ENCODE measurements around the gene SNRPA. TPM values are rescaled to one million over a fixed set of nuclear protein-coding genes. Genes with fewer than 3 reads are reported as not detected.

SNRPA gene
- total RNA-seq, 1 experiment from 2014 or later, result 102 TPM

- peaks cover 89% of the 10 kb centered on the region for H3K36me3 Mint-ChIP-seq (ENCODE audit: insufficient read depth, unreplicated experiment)
- H3K4me3 Mint-ChIP-seq (ENCODE audit: low read depth, unreplicated experiment), result no peak overlapping the region
- no peaks in the 10 kb centered on the region for H3K27me3 Mint-ChIP-seq (ENCODE audit: unreplicated experiment)
- no peak overlapping the region for H3K27ac Mint-ChIP-seq (ENCODE audit: unreplicated experiment)
- TF ChIP-seq CTCF (IDR thresholded peaks at IDR 0.05; ENCODE audit: unreplicated experiment), result no peak
- peaks cover 78% of the 10 kb centered on the region for H3K4me1 Mint-ChIP-seq (ENCODE audit: low read depth, unreplicated experiment)
- BruUV-seq (replicated peaks), result no TSS peak
- no peaks in the 10 kb centered on the region for H3K9me3 Mint-ChIP-seq (ENCODE audit: low read depth, unreplicated experiment)
- CTCF ChIA-PET, result no interaction called here
- DNase-seq, result no peak
- intact Hi-C loops (cut with micrococcal nuclease; ENCODE audit: unreplicated experiment), result loop anchor here (5.0 kb wide), 1 partner anchor 143 kb away; no protein-coding TSS in a partner anchor
Measured at GRCh38 chr19:40805258-40805868, 54.4 kb downstream of the SNRPA start.

GRCh38 chr19:40806423-40807146, 55.6 kb downstream of the SNRPA start:
- Mint-ChIP-seq H3K4me3 (ENCODE audit: low read depth, unreplicated experiment) (no peak overlapping the region), H3K36me3 (ENCODE audit: insufficient read depth, unreplicated experiment) (peaks cover 89% of the 10 kb centered on the region), H3K9me3 (ENCODE audit: low read depth, unreplicated experiment) (no peaks in the 10 kb centered on the region), H3K4me1 (ENCODE audit: low read depth, unreplicated experiment) (peaks cover 75% of the 10 kb centered on the region), H3K27me3 (ENCODE audit: unreplicated experiment) (no peaks in the 10 kb centered on the region), H3K27ac (ENCODE audit: unreplicated experiment) (peak overlapping the region; percentile 36)
- no peak for DNase-seq
- intact Hi-C loops (cut with micrococcal nuclease; ENCODE audit: unreplicated experiment), result loop anchor here (5.0 kb wide), 1 partner anchor 144 kb away; no protein-coding TSS in a partner anchor
- BruUV-seq (replicated peaks), result no TSS peak
- CTCF ChIA-PET, result no interaction called here
- TF ChIP-seq CTCF (IDR thresholded peaks at IDR 0.05; ENCODE audit: unreplicated experiment), result peak; percentile 15

GRCh38 chr19:40807147-40808020, 56.4 kb downstream of the SNRPA start:
- DNase-seq, result peak; percentile 78
- H3K36me3 Mint-ChIP-seq (ENCODE audit: insufficient read depth, unreplicated experiment), result peaks cover 91% of the 10 kb centered on the region

More at GRCh38 chr19:40807147-40808020, 56.4 kb downstream of the SNRPA start:
- peak; percentile 41 for TF ChIP-seq CTCF (IDR thresholded peaks at IDR 0.05; ENCODE audit: unreplicated experiment)
- no TSS peak for BruUV-seq (replicated peaks)
- H3K27me3 Mint-ChIP-seq (ENCODE audit: unreplicated experiment), result no peaks in the 10 kb centered on the region
- H3K4me1 Mint-ChIP-seq (ENCODE audit: low read depth, unreplicated experiment), result peaks cover 70% of the 10 kb centered on the region
- intact Hi-C loops (cut with micrococcal nuclease; ENCODE audit: unreplicated experiment), result loop anchor here (5.0 kb wide), 1 partner anchor 145 kb away; no protein-coding TSS in a partner anchor
- CTCF ChIA-PET, result interaction anchor here (1.0 kb wide), 2 partner anchors 29 to 83 kb away, joined by 3 to 4 read pairs; partner anchors contain the start of gene RAB4B
- H3K4me3 Mint-ChIP-seq (ENCODE audit: low read depth, unreplicated experiment), result peak overlapping the region; percentile 7
- no peaks in the 10 kb centered on the region for H3K9me3 Mint-ChIP-seq (ENCODE audit: low read depth, unreplicated experiment)
- peak overlapping the region; percentile 72 for H3K27ac Mint-ChIP-seq (ENCODE audit: unreplicated experiment)

Measured in Calu3 (cell line).